HCT116 (cell line): ENCODE results near the gene CRADD. TPM values are rescaled to one million over a fixed set of nuclear protein-coding genes. Genes with fewer than 3 reads are reported as not detected.

Source experiments
- ATAC-seq: fragments of 200-7000 bp; cut with Tn5 transposase; 2 replicates; pipeline ENCODE4 v1.9.1; 2020; ENCODE audit warnings: mild to moderate bottlenecking, moderate library complexity
- BruUV-seq: library from RNA; stranded (reverse); fragments of 400-500 nt; replicated peaks from 2 replicates; lab custom pipeline; 2021; lab: Mats Ljungman, UMichigan
- CTCF ChIA-PET: fragments of 300-600 bp; sonication (Branson Sonifier 250); formaldehyde crosslinking; loops from one replicate; lab custom pipeline; 2021; ENCODE audit warnings: antibody characterized with exemption; lab: Charles Lee
- POLR2A ChIA-PET: fragments of 300-600, 350-600 bp; sonication (Branson Sonifier 250); formaldehyde crosslinking; loops from one replicate; lab custom pipeline; 2021; ENCODE audit warnings: antibody characterized with exemption; lab: Charles Lee
- RAD21 ChIA-PET, 2 experiments: fragments of 300-600 bp; sonication (Branson Sonifier 250); formaldehyde crosslinking; loops; one replicate each; lab custom pipeline; 2023; ENCODE audit warnings: low total read pairs in 2 of 2; ENCODE audit not compliant: uncharacterized antibody in 2 of 2, unreplicated experiment in 2 of 2, low non-redundant PET in 1 of 2; lab: Charles Lee
- DNase-seq: peaks from one replicate; pipeline ENCODE4 v3.0.0-alpha.2; 2010; ENCODE audit warnings: low read depth, low spot score
- H2AFZ ChIP-seq: fragments of 200-600 bp; shearing (Covaris generic), sonication (generic); 2 replicates; pipeline ENCODE4 v1.6.1; 2017; ENCODE audit warnings: low read depth, mixed run types, mixed read lengths, antibody characterized with exemption, low read length; ENCODE audit not compliant: poor library complexity, severe bottlenecking
- H3K27ac ChIP-seq: 2 replicates; pipeline ENCODE4 v1.5.1; 2012; ENCODE audit warnings: low read depth, low read length
- H3K27me3 ChIP-seq: fragments of 200-600 bp; sonication (generic); 2 replicates; pipeline ENCODE4 v1.6.1; 2016; ENCODE audit warnings: mixed run types, low read length, mixed read lengths; ENCODE audit not compliant: insufficient read depth
- H3K36me3 ChIP-seq, 2 experiments: fragments of 200-500 bp in 1 of 2; fragments of 200-600 bp in 1 of 2; sonication (Bioruptor generic) in 1 of 2; sonication (generic) in 1 of 2; 2 replicates each; pipeline versions ENCODE4 v1.5.1 to v1.6.1; 2014 to 2016; ENCODE audit warnings: low read length in 2 of 2, inconsistent platforms in 1 of 2, mixed read lengths in 1 of 2, mixed run types in 1 of 2; ENCODE audit not compliant: insufficient read depth in 2 of 2, control insufficient read depth in 1 of 2
- H3K4me1 ChIP-seq, 2 experiments: fragments of 200-600 bp in 1 of 2; sonication (generic) in 1 of 2; 2 replicates each; pipeline versions ENCODE4 v1.5.1 to v1.6.1; 2012 to 2017; ENCODE audit warnings: low read length in 2 of 2, inconsistent platforms in 1 of 2, mild to moderate bottlenecking in 1 of 2, mixed read lengths in 1 of 2, mixed run types in 1 of 2, moderate library complexity in 1 of 2; ENCODE audit not compliant: insufficient read depth in 2 of 2, control insufficient read depth in 1 of 2
- H3K4me2 ChIP-seq: fragments of 200-600 bp; sonication (generic); 2 replicates; pipeline ENCODE4 v1.6.1; 2017; ENCODE audit warnings: mixed run types, low read length, mixed read lengths
- H3K4me3 ChIP-seq, 2 experiments: fragments of 200-600 bp in 1 of 2; sonication (generic) in 1 of 2; replicated peaks in 1 of 2; 2 replicates each; pipeline ENCODE4 v1.5.1; 2011 to 2016; ENCODE audit warnings: low read length in 2 of 2, control low read depth in 1 of 2, low read depth in 1 of 2, mild to moderate bottlenecking in 1 of 2, mixed read lengths in 1 of 2, mixed run types in 1 of 2
- H3K79me2 ChIP-seq: fragments of 200-600 bp; sonication (generic); 2 replicates; pipeline ENCODE4 v1.6.1; 2017; ENCODE audit warnings: mild to moderate bottlenecking, mixed run types, low read length, moderate library complexity, mixed read lengths; ENCODE audit not compliant: insufficient read depth
- H3K9ac ChIP-seq: fragments of 200-600 bp; sonication (generic); 2 replicates; pipeline ENCODE4 v1.6.1; 2016; ENCODE audit warnings: low read length, mixed read lengths
- H3K9me2 ChIP-seq: fragments of 200-600 bp; sonication (generic), shearing (Covaris generic); 2 replicates; pipeline ENCODE4 v1.6.1; 2017; ENCODE audit warnings: mixed run types, mild to moderate bottlenecking, moderate library complexity; ENCODE audit not compliant: insufficient read depth
- H3K9me3 ChIP-seq, 2 experiments: fragments of 200-500 bp in 1 of 2; fragments of 200-600 bp in 1 of 2; sonication (Bioruptor generic) in 1 of 2; sonication (generic) in 1 of 2; 2 replicates each; pipeline ENCODE4 v1.6.1; 2014 to 2017; ENCODE audit warnings: low read length in 2 of 2, mixed read lengths in 2 of 2, inconsistent platforms in 1 of 2, low read depth in 1 of 2, mild to moderate bottlenecking in 1 of 2, mixed run types in 1 of 2, moderate library complexity in 1 of 2; ENCODE audit not compliant: control insufficient read depth in 1 of 2, insufficient read depth in 1 of 2
- H4K20me1 ChIP-seq: fragments of 200-600 bp; sonication (generic), shearing (Covaris generic); 2 replicates; pipeline ENCODE4 v1.6.1; 2017; ENCODE audit warnings: mixed run types, mild to moderate bottlenecking, moderate library complexity; ENCODE audit not compliant: insufficient read depth
- CBX3 ChIP-seq: IDR thresholded peaks from 2 replicates; pipeline ENCODE4 v1.6.1; 2012; ENCODE audit warnings: low read depth
- CEBPB ChIP-seq: IDR thresholded peaks from 2 replicates; pipeline ENCODE4 v1.6.1; 2012; ENCODE audit warnings: low read depth
- EGR1 ChIP-seq: IDR thresholded peaks from 2 replicates; pipeline ENCODE4 v1.6.1; 2012; ENCODE audit warnings: low read depth
- ELF1 ChIP-seq: IDR thresholded peaks from 2 replicates; pipeline ENCODE4 v1.6.1; 2012; ENCODE audit warnings: low read depth, borderline replicate concordance
- EZH2phosphoT487 ChIP-seq: fragments of 200-600 bp; IDR thresholded peaks from 2 replicates; pipeline ENCODE4 v1.6.1; 2018; ENCODE audit warnings: antibody characterized with exemption, borderline replicate concordance
- FOSL1 ChIP-seq: IDR thresholded peaks from 2 replicates; pipeline ENCODE4 v1.6.1; 2012; ENCODE audit warnings: low read depth
- JUND ChIP-seq: IDR thresholded peaks from 2 replicates; pipeline ENCODE4 v1.6.1; 2012
- POLR2A ChIP-seq: IDR thresholded peaks from 2 replicates; pipeline ENCODE4 v1.7.0; 2011; ENCODE audit warnings: borderline replicate concordance; ENCODE audit not compliant: insufficient read depth, insufficient read length; ENCODE audit errors: extremely low read depth
- POLR2AphosphoS5 ChIP-seq: IDR thresholded peaks from 2 replicates; pipeline ENCODE4 v1.6.1; 2011; ENCODE audit warnings: mild to moderate bottlenecking, low read depth, low read length, moderate library complexity
- RAD21 ChIP-seq: IDR thresholded peaks from 2 replicates; pipeline ENCODE4 v1.6.1; 2012; ENCODE audit warnings: low read depth, mild to moderate bottlenecking
- SP1 ChIP-seq: IDR thresholded peaks from 2 replicates; pipeline ENCODE4 v1.6.1; 2012; ENCODE audit warnings: low read depth
- SRF ChIP-seq: IDR thresholded peaks from 2 replicates; pipeline ENCODE4 v1.6.1; 2012; ENCODE audit warnings: low read depth
- TCF7L2 ChIP-seq: IDR thresholded peaks from 2 replicates; pipeline ENCODE4 v1.7.0; 2011; ENCODE audit warnings: borderline replicate concordance, inconsistent platforms; ENCODE audit not compliant: insufficient read depth, insufficient read length; ENCODE audit errors: extremely low read depth
- YY1 ChIP-seq: IDR thresholded peaks from 2 replicates; pipeline ENCODE4 v1.6.1; 2011; ENCODE audit warnings: low read length, low read depth, moderate library complexity, mild to moderate bottlenecking; ENCODE audit not compliant: insufficient replicate concordance; ENCODE audit errors: extremely low read depth
- ZNF274 ChIP-seq: fragments of 200-500 bp; sonication (Bioruptor generic); IDR thresholded peaks from 2 replicates; pipeline ENCODE4 v1.6.1; 2014; ENCODE audit warnings: mild to moderate bottlenecking, low read depth, low read length, inconsistent platforms
- intact Hi-C: fragments of 100-400 bp; cut with micrococcal nuclease; formaldehyde crosslinking; loops from 2 replicates; pipeline ENCODE4 v1.10.0; 2022
- total RNA-seq: library from RNA; stranded (reverse); gene quantifications from one replicate; pipeline ENCODE4 v1.2.1, GENCODE V29; 2021; ENCODE audit not compliant: unreplicated experiment
- TF ChIP-seq, protein P1 (sequence below): IDR thresholded peaks from 2 replicates; pipeline ENCODE4 v1.6.1; 2012
- TF ChIP-seq, protein P2 (sequence below): IDR thresholded peaks from 2 replicates; pipeline ENCODE4 v1.6.1; 2012
- TF ChIP-seq, protein P3 (sequence below), 3 experiments: fragments of 200-600 bp in 1 of 3; sonication (generic) in 1 of 3; IDR thresholded peaks in 2 of 3; conservative IDR thresholded peaks in 1 of 3; 2 replicates each; pipeline ENCODE4 v1.5.1; 2012 to 2017; ENCODE audit warnings: low read depth in 2 of 3, low read length in 2 of 3, antibody characterized with exemption in 1 of 3, borderline replicate concordance in 1 of 3, control low read depth in 1 of 3, mild to moderate bottlenecking in 1 of 3, mixed read lengths in 1 of 3, mixed run types in 1 of 3, moderate library complexity in 1 of 3; ENCODE audit not compliant: insufficient read depth in 1 of 3
- TF ChIP-seq, protein P4 (sequence below): IDR thresholded peaks from 2 replicates; pipeline ENCODE4 v1.6.1; 2011; ENCODE audit warnings: mild to moderate bottlenecking, low read length, moderate library complexity; ENCODE audit not compliant: insufficient replicate concordance; ENCODE audit errors: extremely low read depth

Gene CRADD
- total RNA-seq, 1 experiment from 2014 or later: 12.2 TPM

DNA sequence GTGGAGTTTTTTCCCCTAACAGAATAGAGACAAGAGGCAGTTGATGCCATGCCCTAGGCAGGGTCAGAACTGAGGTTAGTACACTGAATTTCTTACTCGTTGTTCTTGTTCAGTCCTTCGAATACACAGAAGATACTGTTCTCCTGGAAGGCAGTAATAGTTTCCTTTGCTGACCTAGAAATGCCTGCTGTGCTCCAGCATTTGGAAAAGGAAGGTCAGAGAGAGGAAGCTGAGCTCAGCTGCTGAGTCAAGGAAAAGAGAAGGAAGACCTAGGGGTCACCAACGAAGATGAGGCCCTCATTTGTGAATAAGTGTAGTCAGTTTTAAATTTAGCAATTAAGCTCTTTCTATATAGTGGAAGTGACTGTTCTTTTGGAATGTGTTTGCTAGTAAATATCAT lies 100.1 kb downstream of the CRADD start:
- H3K4me3 ChIP-seq: no peak overlapping the region
- ChIA-PET RAD21 (no interaction called here), CTCF (no interaction called here), POLR2A (no interaction called here)
- no peaks in the 10 kb centered on the region for H3K36me3 ChIP-seq
- no peak overlapping the region for H3K27ac ChIP-seq
- no peak for DNase-seq
- H3K9me3 ChIP-seq: no peaks in the 10 kb centered on the region
- intact Hi-C loops: no loop called here
- no peaks in the 10 kb centered on the region for H3K9me2 ChIP-seq
- H3K4me1 ChIP-seq: peaks cover 3 to 45% of the 10 kb centered on the region in 2 experiments; a peak in 2 of 4 replicates
- H2AFZ ChIP-seq: no peak overlapping the region
- no TSS peak for BruUV-seq
- no peaks in the 10 kb centered on the region for H3K27me3 ChIP-seq
- H3K4me2 ChIP-seq: peak overlapping the region; percentile 16; the same call in 1 of the 2 replicates
- H4K20me1 ChIP-seq: no peaks in the 10 kb centered on the region; the same call in 1 of the 2 replicates
- ATAC-seq: no peak
- H3K79me2 ChIP-seq: no peaks in the 10 kb centered on the region
- H3K9ac ChIP-seq: no peak overlapping the region
- TF ChIP-seq EGR1 (no peak), JUND (no peak), YY1 (no peak), EZH2phosphoT487 (no peak), TCF7L2 (no peak), POLR2A (no peak), SP1 (no peak), ELF1 (no peak), RAD21 (no peak), POLR2AphosphoS5 (no peak), CBX3 (no peak), CEBPB (no peak), FOSL1 (no peak), ZNF274 (no peak), SRF (no peak)
- TF ChIP-seq, protein P1, sequence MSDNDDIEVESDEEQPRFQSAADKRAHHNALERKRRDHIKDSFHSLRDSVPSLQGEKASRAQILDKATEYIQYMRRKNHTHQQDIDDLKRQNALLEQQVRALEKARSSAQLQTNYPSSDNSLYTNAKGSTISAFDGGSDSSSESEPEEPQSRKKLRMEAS: no peak
- TF ChIP-seq, protein P2, sequence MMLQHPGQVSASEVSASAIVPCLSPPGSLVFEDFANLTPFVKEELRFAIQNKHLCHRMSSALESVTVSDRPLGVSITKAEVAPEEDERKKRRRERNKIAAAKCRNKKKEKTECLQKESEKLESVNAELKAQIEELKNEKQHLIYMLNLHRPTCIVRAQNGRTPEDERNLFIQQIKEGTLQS: no peak
- TF ChIP-seq, protein P3, sequence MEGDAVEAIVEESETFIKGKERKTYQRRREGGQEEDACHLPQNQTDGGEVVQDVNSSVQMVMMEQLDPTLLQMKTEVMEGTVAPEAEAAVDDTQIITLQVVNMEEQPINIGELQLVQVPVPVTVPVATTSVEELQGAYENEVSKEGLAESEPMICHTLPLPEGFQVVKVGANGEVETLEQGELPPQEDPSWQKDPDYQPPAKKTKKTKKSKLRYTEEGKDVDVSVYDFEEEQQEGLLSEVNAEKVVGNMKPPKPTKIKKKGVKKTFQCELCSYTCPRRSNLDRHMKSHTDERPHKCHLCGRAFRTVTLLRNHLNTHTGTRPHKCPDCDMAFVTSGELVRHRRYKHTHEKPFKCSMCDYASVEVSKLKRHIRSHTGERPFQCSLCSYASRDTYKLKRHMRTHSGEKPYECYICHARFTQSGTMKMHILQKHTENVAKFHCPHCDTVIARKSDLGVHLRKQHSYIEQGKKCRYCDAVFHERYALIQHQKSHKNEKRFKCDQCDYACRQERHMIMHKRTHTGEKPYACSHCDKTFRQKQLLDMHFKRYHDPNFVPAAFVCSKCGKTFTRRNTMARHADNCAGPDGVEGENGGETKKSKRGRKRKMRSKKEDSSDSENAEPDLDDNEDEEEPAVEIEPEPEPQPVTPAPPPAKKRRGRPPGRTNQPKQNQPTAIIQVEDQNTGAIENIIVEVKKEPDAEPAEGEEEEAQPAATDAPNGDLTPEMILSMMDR (IDR thresholded peaks at IDR 0.05 in 2 of 3, conservative IDR thresholded peaks at IDR 0.05 in 1 of 3; ENCODE audit: borderline replicate concordance in 1 of 3, insufficient read depth in 1 of 3, low read depth in 2 of 3, low read length in 2 of 3): no peak
- TF ChIP-seq, protein P4, sequence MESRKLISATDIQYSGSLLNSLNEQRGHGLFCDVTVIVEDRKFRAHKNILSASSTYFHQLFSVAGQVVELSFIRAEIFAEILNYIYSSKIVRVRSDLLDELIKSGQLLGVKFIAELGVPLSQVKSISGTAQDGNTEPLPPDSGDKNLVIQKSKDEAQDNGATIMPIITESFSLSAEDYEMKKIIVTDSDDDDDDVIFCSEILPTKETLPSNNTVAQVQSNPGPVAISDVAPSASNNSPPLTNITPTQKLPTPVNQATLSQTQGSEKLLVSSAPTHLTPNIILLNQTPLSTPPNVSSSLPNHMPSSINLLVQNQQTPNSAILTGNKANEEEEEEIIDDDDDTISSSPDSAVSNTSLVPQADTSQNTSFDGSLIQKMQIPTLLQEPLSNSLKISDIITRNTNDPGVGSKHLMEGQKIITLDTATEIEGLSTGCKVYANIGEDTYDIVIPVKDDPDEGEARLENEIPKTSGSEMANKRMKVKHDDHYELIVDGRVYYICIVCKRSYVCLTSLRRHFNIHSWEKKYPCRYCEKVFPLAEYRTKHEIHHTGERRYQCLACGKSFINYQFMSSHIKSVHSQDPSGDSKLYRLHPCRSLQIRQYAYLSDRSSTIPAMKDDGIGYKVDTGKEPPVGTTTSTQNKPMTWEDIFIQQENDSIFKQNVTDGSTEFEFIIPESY: no peak
